Measurements from ENCODE around the gene OLA1.

The OLA1 gene

GRCh38 chr2:174224125-174224524 lies 24.2 kb downstream of the OLA1 start:
- no peak for DNase-seq

- no peak for DNase-seq
Measured at GRCh38 chr2:174223388-174223787, 24.9 kb downstream of the OLA1 start.

GRCh38 chr2:174222154-174222553 lies 26.2 kb downstream of the OLA1 start:
- DNase-seq = no peak

- DNase-seq = no peak
Measured at GRCh38 chr2:174219321-174219720, 29.0 kb downstream of the OLA1 start.

- DNase-seq = no peak
Measured at GRCh38 chr2:174218773-174219172, 29.6 kb downstream of the OLA1 start.

GRCh38 chr2:174217869-174218268 lies 30.5 kb downstream of the OLA1 start:
- no peak for DNase-seq

- DNase-seq = no peak
Measured at GRCh38 chr2:174211954-174212353, 36.4 kb downstream of the OLA1 start.

GRCh38 chr2:174210862-174211261 lies 37.5 kb downstream of the OLA1 start:
- no peak for DNase-seq

GRCh38 chr2:174209325-174209724 lies 39.0 kb downstream of the OLA1 start:
- DNase-seq = no peak

- no peak for DNase-seq
Measured at GRCh38 chr2:174208026-174208425, 40.3 kb downstream of the OLA1 start.

- no peak for DNase-seq
Measured at GRCh38 chr2:174205562-174205961, 42.8 kb downstream of the OLA1 start.

GRCh38 chr2:174202188-174202587 lies 46.1 kb downstream of the OLA1 start:
- no peak for DNase-seq

- no peak for DNase-seq
Measured at GRCh38 chr2:174198846-174199564, 49.3 kb downstream of the OLA1 start.

GRCh38 chr2:174195253-174195652 lies 53.1 kb downstream of the OLA1 start:
- DNase-seq = no peak

- no peak for DNase-seq
Measured at GRCh38 chr2:174193737-174194136, 54.6 kb downstream of the OLA1 start.

- DNase-seq = no peak
Measured at GRCh38 chr2:174192664-174193063, 55.7 kb downstream of the OLA1 start.

GRCh38 chr2:174191342-174192074 lies 56.8 kb downstream of the OLA1 start:
- no peak for DNase-seq

GRCh38 chr2:174184915-174185314 lies 63.4 kb downstream of the OLA1 start:
- no peak for DNase-seq

GRCh38 chr2:174184504-174184903 lies 63.8 kb downstream of the OLA1 start:
- no peak for DNase-seq

GRCh38 chr2:174183076-174183475 lies 65.3 kb downstream of the OLA1 start:
- DNase-seq = no peak

GRCh38 chr2:174181368-174181767 lies 67.0 kb downstream of the OLA1 start:
- DNase-seq = no peak

GRCh38 chr2:174180726-174181236 lies 67.6 kb downstream of the OLA1 start:
- DNase-seq = no peak

GRCh38 chr2:174180165-174180724 lies 68.1 kb downstream of the OLA1 start:
- DNase-seq = no peak

GRCh38 chr2:174177316-174177890 lies 70.9 kb downstream of the OLA1 start:
- no peak for DNase-seq

Data from activated naive CD4-positive, alpha-beta T cell (primary cell).